HK-2 (cell line): ENCODE data around the gene UBXN4.
"Not testable (repeated sequence)": the region's sequence is repeated elsewhere in the genome, so short reads cannot be mapped to it uniquely, and the experiment has no call there.

Source experiments
- DNase-seq: peaks from one replicate; pipeline ENCODE4 v3.0.0-alpha.2; 2018; ENCODE audit not compliant: unreplicated experiment

The UBXN4 gene

DNA sequence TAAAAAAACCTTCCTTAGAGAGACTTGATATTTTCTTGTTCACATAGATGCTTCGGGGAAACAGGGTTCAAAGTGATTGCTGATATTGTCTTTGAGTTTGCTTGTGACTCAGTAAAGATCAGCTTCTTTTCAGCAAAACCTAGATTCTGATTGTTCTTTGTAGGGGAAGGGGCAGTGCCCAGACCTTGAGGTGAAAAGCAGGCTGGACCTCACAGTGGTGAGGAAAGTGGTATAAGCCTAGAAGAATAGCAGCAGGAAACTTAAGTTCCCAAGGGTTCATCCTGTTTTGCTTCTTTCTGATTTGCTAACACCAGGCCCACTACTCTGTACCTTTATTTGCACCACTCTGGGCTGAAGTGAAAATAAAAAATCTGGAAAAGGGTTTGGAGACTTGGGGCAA lies 20.9 kb downstream of the UBXN4 start:
- no peak for DNase-seq

DNA sequence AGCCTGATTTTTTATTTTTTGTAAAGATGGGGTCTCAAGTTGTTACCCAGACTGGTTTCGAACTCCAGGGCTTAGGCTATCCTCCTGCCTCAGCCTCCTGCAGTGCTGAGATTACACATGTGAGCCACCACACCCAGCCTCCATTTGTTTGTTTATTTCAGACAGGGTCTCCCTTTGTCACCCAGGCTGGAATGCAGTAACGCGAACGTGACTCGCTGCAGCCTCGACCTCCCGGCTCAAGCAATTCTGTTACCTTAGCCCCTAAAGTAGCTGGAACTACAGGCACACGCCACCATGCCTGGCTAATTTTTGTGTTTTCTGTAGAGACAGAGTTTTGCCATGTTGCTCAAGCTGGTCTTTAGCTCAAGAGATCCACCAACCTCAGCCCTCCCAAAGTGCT lies 27.2 kb downstream of the UBXN4 start:
- DNase-seq: no peak

DNA sequence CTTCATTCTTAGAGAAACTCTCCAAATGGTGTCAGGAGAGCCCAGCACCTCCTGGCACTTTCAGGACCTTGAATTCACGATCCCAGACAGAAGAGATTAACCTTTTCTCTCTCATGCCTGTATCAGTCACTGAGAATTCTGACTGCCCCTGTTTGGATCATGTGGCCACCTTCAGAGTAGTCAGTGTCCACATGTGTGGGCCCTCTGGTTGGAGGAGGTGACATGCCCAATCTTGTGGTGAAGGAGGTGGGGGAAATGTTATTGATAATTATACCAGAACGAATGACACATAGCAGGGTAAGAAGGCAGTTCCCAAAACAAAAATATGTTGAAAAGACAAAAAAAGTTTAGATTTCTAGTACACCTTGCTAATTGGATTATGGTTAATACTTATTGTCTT lies 31.7 kb downstream of the UBXN4 start:
- DNase-seq: no peak

DNA sequence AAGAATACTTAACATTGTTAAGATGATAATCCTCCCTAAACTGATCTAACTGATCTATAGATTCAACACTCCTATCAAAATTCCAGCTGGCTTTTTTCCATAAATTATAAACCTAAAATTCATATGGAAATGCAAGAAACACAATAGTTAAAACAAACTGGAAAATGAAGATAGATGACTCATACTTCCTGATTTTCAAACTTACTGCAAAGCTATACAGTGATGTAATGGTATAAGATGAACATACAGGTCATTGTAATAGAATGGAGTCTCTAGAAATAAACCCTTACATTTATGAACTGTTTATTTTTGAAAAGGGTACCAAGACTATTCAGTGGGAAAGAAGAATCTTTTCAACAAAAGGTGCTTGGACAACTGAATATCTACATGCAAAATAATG lies 32.3 kb downstream of the UBXN4 start:
- DNase-seq: no peak

DNA sequence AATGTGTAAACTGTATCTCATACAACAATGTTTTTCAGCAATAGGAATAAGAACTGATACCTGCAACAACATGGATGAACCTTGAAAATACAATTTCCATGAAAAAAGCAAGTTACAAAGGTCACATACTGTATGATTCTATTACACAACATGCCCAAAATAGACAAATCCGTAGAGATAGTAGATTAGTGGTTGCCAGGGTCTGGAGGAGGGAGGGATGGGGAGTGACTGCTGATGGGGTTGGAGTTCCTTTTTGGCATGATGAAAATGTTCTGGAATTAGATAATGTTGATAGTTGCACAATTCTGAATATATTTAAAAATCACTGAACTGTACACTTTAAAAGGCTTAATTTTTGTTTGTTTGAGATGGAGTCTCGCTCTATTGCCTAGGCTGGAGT lies 33.8 kb downstream of the UBXN4 start:
- no peak for DNase-seq

DNA sequence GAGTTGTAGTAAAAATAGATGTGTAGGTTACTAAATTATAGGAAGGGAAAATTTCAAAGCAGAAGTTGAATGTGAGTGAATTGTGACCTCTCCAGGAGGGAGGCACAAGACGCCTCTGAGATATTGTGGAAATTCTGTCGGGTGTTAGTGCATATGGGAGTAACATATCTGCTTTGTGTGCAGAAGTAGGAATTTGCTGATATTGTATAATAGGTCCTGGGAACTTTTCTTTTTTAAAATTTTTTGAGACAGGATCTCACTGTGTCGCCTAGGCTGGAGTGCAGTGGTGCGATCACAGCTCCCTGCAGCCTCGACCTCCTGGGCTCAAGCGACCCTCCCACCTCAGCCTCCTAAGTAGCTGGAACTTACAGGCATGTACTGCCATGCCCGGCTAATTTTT lies 34.7 kb downstream of the UBXN4 start:
- no peak for DNase-seq

DNA sequence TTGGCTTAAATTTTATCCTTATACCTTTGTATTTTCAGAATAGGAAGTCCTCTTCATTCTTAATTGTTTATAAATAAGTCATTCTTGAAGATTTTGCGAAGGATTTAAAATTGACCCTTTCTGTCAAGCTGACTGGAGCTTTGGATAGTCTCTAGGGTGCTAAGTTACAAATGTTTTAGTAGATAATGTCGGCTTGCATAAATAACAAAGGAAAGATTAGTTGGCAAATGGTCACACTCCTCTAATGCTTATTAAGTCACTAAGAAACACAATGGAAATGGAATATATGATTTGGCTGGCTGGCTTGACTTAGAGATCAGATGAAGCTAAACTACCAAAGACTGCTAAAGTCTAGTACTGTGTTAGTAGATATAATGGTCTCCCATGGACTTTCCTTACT lies 40.6 kb downstream of the UBXN4 start:
- DNase-seq: no peak

DNA sequence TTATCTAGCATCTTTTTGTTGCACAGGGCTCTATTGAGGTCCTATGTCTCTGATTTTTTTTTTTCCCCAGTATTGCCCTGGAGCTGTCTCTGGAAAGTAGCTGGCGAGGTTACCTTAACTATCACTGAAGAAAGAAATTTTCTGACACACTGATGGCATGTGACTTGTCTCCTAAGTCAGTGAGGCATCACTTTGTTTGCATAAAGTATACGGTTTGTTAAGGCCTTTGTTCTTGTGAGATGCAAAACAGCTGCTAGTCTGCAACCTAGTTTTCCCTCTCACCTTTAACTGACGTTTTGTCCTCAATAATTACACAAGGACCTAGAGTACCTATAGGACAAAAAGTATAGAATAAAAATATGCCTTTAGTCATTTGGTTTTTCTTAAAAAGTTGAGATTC lies 41.8 kb downstream of the UBXN4 start:
- DNase-seq: no peak

DNA sequence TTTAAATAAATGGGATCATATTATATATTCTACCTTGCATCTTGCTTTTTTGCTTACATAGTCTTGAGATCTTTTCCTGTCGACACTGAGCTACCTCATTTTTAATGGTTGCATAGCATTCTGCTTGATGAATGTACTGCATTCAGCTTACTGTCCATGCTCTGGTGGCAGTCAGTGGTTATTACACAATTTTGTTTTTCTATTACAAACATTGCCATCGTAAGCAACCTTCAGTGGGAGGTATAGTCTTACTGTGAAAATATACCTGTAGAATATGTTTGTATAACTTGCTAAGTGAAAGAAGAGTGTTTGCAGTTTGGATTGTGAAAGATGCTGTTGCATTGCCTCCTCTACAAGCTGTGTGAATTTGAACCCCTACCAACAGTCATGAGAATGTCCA lies 43.4 kb downstream of the UBXN4 start:
- no peak for DNase-seq

DNA sequence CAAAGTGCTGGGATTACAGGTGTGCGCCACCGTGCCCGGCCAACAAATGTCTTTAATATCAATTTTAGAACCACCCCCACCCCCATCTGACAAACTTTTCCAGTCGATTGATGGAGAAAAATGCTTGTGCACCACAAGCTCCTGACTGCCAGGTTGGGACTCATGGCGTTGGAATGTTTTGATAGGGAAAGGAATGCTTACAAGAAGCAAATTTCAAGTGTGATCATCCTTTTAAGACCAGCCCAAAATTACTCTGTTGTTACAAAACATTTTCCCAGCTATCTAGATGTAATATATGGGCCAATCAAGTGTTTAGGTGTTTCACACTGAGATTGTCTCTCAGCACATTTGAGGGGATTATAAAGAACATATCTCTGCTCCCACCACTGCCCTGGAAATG lies 45.2 kb downstream of the UBXN4 start:
- DNase-seq: peak; percentile 44

DNA sequence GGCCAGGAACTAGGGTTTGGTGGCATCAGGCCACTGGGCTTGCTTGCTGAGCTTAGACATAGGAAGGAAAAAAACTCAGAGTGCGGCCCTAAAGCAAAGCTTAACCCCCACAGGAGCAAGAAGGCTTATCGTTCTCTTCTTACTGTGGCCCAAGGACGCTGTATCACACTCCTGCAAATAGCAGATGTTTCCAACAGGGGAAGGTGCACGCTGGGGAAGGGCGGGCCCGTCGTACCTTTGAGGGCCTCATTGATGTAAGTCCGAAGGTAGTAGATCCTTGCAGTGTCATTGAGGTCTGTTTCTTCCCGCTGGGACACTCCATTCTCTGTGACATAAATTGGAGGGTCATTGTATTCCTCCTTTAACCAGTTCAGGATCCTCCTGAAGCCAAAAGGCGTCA lies 48.8 kb downstream of the UBXN4 start:
- no peak for DNase-seq

DNA sequence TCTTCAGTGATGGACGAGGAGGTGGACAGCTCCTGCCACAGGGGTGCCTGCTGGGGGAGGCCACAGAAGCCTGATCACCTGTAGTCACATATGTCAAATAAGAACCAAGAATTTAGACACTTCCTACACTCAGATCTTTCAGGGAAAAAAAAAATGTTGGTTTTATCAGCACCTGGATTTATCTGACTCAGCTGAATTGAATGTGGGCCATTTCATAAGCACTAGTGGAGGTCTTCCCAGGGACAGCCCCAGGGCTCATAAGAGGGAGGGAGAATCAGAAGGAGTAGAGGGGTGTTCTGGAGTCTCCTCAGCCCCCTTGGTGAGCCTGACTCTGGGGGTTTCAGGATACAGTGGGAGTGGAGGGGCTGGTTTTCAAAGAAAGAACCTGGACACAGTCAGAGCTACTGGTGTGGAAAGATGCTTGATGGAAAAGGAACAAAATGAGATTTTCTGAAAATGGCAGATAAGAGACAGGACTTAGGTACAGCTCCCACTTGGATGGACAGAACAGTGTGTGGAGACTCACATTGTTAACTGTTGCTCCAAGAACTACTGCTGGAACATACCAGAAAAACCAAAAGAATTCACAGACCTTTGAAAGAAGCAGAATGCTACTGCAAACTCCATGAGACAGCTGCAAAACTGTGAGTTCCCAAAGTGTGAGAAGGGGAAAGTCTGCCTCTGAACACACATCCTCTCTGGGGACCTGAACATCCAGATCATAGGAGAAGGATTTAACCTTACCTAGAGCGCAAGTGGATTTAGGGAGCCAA lies 49.9 kb downstream of the UBXN4 start:
- DNase-seq: no peak

DNA sequence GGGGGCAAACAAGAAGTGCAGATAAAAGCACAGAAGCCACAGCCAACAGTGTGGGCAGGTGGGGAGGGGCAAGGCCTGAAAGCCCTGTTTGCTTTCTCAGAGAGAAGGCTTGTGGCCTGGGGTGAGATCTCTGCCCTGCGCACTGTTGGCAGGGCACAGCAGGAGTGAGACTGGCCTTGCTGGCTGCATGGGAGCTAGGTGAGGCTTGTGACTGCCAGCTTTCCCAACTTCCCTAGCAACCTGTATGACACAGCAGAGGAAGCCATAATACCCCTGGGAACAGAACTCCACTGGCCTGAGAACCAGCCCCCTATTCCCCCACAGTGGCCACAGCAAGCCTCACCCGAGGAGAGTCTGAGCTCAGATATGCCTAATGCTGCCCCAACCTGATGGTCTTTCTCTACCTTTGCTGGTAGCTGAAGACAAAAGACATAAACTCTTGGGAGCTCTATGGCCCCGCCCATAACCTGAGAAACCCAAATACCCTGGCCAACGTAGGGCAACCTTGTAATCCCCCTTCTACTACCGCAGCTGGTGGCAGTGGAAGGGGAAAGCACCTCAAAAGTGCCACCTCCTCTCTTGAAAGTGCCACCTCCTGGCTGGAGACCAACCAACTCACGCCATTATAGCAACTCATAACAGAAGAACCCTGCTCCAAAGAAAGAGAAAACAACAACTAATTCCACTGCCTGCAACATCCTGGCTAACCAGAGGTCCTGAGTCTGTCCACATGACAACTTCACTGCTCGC lies 50.9 kb downstream of the UBXN4 start:
- no peak for DNase-seq

DNA sequence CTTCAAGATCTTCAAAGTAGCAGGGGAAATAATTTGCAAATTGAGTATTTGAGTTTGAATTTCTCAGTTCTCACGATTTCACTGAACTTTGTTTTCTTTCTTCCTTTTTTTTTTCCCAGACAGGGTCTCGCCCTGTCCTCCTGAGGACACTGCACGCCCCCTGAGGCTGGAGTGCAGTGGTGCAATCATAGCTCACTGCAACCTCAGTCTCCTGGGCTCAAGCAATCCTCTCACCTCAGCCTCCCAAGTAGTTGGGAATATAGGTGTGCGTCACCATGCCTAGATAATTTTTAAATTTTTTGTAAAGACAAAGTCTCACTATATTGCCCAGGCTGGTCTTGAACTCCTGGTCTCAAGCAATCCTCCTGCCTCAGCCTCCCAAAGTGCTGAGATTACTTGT lies 54.0 kb downstream of the UBXN4 start:
- DNase-seq: not testable (repeated sequence)

DNA sequence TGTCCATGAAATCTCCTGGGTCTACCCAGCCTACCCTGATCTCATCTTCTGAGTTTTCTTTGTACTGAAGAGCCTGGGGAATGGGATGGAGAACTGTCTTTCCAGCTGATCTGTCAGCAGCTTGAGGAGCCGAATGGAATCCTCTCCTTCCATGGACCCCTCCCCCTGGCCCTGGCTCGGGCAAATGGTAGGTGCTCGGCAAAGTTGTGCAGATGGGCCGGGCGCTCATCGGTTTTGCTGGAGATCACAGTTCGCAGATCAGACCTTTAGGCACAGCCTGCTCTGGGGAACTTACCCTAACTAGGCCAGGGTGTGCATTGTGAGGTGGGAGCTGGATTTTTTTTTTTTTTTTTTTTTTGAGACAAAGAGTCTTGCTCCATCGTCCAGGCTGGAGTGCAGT lies 55.0 kb downstream of the UBXN4 start:
- DNase-seq: no peak

DNA sequence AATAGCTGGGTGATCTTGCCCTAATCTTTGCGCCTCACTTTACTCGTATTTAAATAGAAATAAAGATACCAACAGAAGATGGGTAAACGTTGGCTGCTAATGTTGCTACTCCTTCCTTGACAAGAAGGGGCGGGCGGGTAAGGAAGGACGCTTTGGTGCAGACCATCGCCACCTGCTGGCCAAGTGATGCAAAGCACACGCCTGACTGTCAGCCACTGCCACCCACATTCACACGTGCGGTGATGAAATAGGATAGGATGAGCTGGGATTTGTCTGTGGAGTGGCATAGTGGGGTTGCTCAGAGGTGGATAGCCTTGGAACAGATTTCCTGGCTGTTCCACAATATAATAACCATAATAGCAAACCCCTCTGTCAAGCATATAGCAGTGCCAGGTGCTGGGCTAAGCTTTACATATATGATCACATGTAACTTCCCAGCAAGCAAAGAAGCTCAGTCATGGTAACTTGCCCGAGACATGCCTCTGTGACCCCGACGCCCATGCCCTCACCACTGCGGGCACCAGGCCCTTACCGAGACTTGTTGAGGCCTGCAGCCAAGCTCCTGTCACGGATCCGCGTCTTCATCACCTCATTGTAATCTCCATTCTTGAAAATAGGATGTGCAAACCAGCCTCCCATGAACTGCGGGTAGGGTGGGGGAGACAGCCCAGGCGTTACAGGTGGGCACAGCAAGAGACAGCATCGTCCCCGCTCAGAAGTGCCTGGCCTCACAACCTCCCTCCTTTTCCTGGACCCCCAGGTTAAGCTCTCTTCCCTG lies 56.0 kb downstream of the UBXN4 start:
- peak; percentile 76 for DNase-seq

DNA sequence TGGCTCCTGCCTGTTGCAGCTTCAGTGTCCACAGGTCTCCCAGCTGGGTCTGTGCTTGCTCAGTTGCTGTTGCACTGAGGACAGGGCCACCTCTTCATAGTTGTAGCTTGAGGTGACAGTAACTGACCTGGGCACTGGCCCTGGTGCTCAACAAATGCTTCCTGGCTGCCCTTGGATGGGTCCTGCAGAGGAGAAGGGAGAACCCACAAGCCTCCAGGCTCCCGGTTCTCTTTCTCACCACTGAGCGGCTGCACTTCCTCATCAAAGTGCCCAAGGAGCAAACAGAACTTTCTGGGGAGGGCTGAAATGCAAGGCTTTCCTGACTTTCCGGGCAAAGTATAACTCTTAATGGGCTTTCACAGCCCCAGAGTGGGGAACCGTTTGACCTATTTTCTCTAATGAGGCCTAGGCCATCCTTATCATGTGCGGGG lies 56.6 kb downstream of the UBXN4 start:
- DNase-seq: no peak

DNA sequence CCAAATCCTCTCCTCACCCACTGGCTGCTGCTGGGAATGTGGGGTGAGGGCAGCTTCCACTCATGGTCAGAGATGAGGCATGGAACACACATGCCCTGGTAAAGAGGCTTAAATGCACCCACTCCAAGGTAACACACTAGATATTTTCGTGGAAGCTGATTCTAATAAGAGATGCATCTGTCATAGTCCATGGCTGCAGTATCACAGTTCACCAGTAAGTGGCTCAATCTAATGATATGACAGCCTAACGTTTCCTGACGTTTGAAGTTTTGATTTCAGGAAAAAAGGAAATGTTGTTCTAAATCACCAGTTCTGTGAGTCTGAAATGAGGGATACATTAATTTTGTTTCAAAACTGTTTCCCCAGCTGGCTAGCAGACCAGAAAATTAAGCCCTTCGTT lies 57.1 kb downstream of the UBXN4 start:
- no peak for DNase-seq

DNA sequence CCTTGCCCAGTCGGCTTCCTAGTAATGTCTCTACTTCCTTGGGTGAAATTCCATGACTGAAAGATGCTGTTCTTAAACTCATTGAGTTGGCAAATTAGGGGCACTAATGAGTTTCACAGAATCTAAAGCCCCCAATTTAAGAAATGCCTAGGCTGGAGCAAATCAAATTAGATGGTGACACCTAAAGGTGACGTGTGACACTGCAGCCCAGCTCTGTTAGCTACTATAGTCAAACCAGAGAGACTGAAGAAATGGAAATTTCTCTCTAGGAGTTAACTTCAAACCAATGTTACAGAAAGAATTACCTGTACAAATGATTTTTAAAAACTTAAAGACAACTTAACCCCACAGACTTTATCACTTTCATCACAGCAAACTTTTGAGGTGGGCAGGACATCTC lies 58.1 kb downstream of the UBXN4 start:
- DNase-seq: no peak

DNA sequence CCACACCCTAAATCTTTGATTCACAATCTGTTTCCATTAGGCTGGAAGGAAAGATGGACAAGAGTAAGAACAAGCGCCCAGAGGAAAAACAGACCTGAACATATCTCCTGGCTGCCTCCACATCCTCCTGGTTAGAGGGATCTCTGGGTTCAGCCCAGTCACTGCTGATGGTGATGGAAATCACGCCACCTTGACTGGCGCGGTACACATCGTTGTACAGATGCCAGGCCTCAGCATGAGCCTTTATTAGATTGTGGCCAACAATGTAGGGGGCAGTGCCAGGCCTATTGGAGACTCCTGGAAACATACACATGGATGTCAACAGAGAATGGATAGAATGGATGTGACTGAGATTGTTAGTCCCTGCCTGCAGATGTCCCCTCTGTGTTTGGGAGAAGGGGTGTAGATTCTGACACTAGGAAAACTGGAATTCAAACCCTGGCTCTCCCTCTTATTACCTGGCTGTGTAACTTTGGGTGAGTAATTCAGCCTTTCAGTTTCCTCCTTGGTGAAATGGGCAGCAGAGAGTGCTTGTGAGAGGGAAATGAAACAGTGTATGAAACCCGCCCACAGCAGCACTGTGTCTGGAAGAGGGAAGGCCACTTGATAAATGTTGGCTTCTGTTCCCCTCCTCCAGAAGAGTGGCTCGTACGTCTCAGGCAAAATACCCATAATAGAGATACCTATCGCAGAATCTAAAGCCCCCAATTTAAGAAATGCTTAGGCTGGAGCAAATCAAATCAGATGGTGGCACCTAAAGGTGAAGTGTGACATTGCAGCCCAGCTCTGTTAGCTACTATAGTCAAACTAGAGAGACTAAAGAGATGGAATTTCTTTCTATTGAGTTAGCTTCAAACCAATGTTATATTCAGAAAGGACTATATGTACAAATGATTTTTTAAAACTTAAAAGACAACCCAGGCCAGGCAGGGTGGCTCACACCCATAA lies 59.1 kb downstream of the UBXN4 start:
- no peak for DNase-seq

DNA sequence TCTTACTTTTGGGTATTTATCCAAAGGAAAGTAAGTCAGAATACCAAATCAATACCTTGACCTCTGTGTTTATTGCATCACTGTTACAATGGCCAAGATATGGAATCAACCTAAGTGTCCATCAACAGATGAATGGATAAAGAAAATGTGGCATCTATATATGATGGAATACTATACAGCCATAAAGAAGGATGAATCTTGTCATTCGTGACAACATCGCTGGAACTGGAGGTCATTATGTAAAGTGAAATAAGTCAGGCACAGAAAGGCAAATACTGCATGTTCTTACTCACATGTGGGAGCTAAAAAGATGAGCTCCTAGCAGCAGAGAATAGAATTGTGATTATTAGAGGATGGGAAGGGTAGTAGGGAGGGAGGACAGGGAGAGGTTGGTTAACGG lies 60.7 kb downstream of the UBXN4 start:
- no peak for DNase-seq

DNA sequence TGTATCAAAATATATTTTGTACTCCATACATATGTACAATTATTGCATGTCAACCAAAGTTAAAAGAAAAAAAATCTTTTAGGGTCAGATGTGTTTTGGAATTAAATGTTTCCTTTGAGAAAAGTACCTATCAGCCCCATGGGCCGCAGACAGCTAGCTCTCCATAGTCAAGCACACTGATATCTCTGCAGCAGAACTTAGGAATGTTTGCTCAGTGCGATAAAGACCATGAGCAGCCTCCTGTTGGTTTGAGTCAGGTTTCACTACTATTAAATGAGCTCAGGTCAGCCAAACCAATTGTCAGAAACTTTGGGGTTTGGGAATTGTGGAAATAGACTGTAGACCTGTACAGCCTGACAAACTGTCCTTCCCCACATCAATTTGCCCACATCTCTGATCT lies 61.6 kb downstream of the UBXN4 start:
- DNase-seq: no peak
